ENCODE results near the gene FNBP1L.

DNA sequence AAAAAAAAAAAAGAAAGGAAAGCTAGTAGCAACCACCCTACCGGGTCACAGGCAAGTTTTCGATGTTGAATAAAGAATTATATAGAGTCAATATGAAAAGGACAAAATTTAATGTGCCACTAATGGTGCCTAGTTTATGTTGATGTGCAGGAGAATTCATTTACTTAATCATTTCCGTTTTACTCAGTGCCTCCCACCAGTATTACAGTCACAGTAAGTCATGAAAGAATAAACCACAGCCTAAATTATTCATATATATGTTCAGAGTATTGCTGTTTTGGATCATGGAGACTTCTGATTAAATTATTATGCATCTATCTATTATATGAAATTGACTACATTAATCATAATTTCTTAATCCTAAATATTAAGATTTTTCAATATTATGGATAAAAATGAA, 35.3 kb downstream of the FNBP1L start:
- TF ChIP-seq, protein P1, sequence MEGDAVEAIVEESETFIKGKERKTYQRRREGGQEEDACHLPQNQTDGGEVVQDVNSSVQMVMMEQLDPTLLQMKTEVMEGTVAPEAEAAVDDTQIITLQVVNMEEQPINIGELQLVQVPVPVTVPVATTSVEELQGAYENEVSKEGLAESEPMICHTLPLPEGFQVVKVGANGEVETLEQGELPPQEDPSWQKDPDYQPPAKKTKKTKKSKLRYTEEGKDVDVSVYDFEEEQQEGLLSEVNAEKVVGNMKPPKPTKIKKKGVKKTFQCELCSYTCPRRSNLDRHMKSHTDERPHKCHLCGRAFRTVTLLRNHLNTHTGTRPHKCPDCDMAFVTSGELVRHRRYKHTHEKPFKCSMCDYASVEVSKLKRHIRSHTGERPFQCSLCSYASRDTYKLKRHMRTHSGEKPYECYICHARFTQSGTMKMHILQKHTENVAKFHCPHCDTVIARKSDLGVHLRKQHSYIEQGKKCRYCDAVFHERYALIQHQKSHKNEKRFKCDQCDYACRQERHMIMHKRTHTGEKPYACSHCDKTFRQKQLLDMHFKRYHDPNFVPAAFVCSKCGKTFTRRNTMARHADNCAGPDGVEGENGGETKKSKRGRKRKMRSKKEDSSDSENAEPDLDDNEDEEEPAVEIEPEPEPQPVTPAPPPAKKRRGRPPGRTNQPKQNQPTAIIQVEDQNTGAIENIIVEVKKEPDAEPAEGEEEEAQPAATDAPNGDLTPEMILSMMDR (IDR thresholded peaks at IDR 0.05; ENCODE audit: low read length) = no peak
- no peak for TF ChIP-seq EZH2 (IDR thresholded peaks at IDR 0.05; ENCODE audit: borderline replicate concordance, low read length)
